H4 (cell line): ENCODE measurements around the gene FAM229A. TPM values are rescaled to one million over a fixed set of nuclear protein-coding genes. Genes with fewer than 3 reads are reported as not detected.
A peak's percentile ranks its signal among the peaks of the same experiment; 100 is the strongest.
"Not testable (repeated sequence)": the region's sequence is repeated elsewhere in the genome, so short reads cannot be mapped to it uniquely, and the experiment has no call there.

ENCODE experiments used
- DNase-seq: peaks from one replicate; pipeline ENCODE4 v3.0.0-alpha.2; 2015; ENCODE audit warnings: low spot score
- total RNA-seq: library from RNA; depleted of rRNA; stranded (reverse); fragments of >200 nt; shearing (Covaris generic); gene quantifications from 2 replicates; pipeline ENCODE4 v1.2.3, GENCODE V29; 2014

FAM229A gene
- total RNA-seq, 1 experiment from 2014 or later = 0.12 TPM

GRCh38 chr1:32377541-32378220 lies 15.4 kb upstream of the FAM229A start:
- DNase-seq = no peak

GRCh38 chr1:32376199-32376598 lies 13.9 kb upstream of the FAM229A start:
- DNase-seq = no peak

DNA sequence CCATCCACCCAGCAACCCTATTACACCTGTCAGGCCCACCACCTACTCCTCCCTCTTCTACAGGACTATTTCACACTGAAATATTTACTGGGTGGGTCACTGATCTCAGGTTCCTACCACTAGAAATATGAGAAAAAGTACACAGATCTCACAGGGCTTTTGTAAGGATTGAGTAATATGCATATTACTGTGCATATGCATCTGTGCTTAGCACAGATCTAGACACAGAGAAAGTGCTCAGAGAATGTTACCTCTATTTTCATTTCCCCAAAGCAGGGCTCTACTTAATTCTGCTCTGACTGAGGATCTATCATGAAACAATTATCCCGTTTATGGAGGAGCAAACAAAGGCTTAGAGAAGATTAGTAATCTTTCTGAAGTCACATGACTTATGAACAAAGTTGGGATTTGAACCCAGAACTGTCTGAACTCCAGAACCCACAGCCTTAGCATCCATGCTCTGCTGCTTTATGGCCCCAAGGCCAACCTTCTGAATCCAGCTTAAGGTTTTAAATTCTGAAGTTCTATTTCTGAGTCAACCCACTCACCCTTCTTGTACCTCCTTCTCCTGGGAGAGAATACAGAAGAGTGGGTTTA lies 11.8 kb upstream of the FAM229A start:
- DNase-seq = no peak

GRCh38 chr1:32372149-32372756 lies 10.0 kb upstream of the FAM229A start:
- no peak for DNase-seq

GRCh38 chr1:32367912-32368635 lies 5.8 kb upstream of the FAM229A start:
- no peak for DNase-seq

- no peak for DNase-seq
Observed at GRCh38 chr1:32365445-32365844, 3.2 kb upstream of the FAM229A start.

- no peak for DNase-seq
Observed at GRCh38 chr1:32364836-32365235, 2.6 kb upstream of the FAM229A start.

- DNase-seq = no peak
Observed at GRCh38 chr1:32363713-32364112, 1.4 kb upstream of the FAM229A start.

GRCh38 chr1:32361674-32362473 lies 411 bp downstream of the FAM229A start:
- no peak for DNase-seq

- DNase-seq = no peak
Observed at GRCh38 chr1:32361308-32361673, 994 bp downstream of the FAM229A start.

DNA sequence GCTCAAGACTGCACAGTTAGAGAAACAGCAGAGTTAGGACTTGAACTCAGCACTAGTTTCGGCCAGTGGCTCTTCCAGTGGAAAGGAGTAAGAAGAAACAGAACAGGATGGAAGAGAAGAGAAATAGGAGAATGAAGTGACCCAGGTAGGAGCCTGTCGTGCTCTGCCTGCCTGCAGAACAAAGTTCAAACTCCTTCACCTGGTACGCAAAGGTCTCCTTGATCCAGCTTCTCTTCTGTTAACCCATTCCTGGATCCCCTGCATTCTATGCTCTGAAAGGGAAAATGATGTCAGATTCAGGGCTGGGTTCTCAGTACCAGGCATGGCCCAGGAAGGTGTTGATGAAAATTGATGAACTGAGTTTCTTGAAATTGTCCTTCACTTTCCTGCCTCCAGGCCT lies 3.9 kb downstream of the FAM229A start:
- no peak for DNase-seq

DNA sequence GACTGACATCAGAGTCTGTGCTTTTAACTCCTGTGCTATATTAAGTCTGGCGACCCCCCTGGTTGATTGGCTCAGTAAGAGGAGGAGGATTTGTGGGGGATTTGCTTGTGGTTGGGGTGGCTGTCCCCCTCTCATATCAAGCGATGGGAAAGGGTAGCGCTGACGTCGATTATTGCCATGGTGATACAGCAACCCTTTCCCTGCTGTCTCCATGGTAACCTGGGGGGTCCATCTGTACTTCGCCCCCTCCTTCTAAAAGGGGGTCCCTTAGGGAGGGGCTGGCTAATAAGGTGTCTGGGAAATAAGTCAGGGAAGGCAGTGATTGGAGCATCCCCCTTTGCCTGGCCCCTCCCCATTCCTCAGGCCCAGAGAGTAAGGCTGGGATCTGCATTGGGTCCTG lies 4.7 kb downstream of the FAM229A start:
- DNase-seq = no peak

DNA sequence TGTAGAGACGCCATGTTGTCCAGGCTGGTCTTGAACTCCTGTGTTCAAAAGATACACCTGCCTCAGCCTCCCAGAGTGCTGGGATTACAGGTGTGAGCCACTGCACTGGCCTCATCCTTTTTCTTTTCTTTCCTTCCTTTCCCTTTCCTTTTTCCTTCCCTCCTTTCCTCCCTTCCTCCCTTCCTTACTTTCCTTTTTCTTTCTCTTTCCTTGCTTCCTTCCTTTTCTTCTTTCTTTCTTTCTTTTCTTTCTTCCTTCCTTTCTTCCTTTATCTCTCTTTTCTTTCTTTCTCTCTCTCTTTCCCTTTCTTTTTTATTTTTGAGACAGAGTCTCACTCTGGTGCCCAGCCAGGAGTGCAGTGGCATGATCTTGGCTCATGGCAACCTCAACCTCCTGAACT lies 5.8 kb downstream of the FAM229A start:
- no peak for DNase-seq

DNA sequence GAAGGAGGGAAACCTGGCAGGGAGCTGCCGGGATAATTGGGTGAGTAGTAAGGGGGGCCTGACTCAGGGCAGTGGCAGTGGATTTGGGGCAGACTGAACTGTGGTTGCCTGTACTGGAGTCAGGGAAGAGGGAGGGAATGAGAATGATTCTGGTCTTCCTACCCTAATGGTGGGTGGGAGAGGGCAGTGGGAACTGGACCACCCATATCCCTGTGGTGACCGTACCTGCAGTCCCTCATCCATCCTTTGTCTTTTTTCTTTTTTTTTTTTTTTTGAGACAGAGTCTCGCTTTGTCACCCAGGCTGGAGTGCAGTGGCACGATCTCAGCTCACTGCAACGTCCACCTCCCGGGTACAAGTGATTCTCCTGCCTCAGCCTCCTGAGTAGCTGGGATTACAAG lies 6.5 kb downstream of the FAM229A start:
- not testable (repeated sequence) for DNase-seq

- no peak for DNase-seq
Observed at GRCh38 chr1:32353886-32354570, 8.3 kb downstream of the FAM229A start.

DNA sequence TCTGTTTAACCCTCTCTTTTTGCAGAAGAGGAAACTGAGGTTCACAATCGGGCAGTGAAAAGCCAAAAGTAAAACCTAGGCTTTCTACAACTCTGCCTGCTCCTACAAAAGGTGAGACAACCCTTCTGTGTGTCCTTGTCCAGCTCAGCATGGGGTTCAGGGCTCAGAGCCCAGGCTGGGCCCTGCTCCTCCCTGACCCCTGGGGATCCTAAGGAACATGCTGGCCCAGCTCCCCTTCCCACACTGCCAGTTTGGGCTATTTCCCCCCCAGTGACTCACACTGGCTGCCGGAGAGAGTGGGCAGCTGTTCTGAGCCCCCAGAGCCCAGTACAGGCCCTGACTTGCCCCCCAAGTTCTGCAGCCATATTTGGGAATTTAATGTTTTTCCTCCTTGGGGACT lies 8.9 kb downstream of the FAM229A start:
- no peak for DNase-seq

DNA sequence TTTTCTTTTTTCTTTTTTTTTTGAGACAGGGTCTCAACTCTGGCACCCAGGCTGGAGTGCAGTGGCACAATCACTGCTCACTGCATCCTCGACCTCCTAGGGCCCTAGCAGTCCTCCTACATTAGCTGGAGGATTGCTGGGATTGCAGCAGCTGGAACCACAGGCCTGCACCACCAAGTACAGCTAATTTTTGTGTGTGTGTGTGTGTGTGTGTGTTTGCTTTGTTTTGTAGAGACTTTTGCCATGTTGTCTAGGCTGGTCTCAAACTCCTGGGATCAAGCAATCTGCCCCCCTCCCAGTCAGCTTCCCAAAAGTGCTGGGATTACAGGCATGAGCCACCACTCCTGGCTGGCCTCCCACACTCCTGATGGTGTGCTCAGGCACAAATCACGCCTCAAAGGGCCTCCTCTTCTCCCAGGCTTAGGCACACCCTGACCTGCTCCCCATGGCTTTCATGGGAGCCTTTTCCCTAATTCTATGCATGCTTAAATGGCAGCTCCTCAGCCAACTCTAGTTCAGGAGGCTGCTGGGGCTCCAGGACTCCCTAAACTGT lies 9.4 kb downstream of the FAM229A start:
- no peak for DNase-seq

DNA sequence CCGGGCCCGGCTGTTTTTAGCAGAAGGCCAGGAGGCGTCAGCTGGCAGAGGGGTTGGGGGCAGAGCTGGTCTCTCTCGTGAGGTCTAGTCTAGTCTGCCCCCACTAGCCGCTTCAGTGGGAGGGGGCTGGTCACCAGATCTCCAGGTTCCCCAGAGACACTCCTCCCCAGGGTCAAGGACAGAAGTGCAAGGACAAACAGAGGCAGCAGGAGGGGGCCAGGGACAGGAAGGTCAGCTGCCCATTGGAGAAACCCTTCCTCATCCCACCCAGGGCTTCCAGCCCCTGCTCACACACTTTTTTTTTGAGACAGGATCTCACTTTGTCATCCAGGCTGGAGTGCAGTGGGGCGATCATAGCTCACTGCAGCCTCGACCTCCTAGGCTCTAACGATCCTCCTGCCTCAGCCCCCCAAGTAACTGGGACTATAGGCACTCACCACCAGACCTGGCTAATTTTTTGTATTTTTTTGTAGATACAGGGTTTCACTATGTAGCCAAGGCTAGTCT lies 10.0 kb downstream of the FAM229A start:
- no peak for DNase-seq

DNA sequence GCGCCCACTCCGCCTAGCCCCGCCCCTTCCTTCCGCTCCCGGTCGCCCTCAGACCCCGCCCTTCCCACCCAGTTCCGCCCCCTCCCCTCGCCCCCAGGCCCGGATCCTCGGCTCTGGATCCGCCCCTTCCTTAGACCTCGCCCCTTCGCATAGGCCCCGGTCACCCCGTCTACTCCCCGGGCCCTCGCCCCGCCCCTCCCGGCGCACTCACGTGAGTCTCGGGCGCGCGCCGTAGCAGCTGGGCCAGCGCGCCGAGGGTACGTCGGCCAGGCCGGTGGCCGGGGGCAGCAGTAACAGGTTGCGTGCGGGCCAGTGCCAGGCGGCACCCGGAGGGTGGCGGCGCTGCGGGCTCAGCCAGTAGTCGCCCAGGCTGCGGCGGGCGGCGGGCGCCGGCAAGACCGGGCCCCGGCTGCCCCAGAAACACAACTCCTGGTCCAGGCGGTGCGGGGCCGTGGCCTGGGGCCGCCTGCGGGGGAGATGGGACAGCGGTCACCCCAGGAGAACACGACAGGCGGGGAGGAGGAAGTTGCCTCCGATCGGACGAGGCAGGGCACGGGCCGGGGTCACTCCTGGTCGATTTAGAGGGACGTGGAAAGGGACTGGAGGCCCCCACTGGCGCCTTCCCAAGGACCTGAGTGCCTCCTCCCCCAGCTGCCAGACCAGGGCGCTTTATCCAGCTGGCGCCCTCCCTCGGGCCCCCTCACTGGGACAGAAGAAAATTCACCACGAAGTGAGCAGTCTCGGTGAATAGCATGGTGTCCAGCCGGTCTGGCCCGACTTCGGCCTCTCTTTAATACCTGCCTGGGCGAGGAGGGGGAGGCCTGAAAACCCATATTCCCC lies 10.7 kb downstream of the FAM229A start:
- peak; percentile 87 for DNase-seq
